Measurements from ENCODE around the gene SH3GLB2. TPM values are rescaled to one million over a fixed set of nuclear protein-coding genes. Genes with fewer than 3 reads are reported as not detected.

The SH3GLB2 gene
- total RNA-seq: 52.7 TPM

DNA sequence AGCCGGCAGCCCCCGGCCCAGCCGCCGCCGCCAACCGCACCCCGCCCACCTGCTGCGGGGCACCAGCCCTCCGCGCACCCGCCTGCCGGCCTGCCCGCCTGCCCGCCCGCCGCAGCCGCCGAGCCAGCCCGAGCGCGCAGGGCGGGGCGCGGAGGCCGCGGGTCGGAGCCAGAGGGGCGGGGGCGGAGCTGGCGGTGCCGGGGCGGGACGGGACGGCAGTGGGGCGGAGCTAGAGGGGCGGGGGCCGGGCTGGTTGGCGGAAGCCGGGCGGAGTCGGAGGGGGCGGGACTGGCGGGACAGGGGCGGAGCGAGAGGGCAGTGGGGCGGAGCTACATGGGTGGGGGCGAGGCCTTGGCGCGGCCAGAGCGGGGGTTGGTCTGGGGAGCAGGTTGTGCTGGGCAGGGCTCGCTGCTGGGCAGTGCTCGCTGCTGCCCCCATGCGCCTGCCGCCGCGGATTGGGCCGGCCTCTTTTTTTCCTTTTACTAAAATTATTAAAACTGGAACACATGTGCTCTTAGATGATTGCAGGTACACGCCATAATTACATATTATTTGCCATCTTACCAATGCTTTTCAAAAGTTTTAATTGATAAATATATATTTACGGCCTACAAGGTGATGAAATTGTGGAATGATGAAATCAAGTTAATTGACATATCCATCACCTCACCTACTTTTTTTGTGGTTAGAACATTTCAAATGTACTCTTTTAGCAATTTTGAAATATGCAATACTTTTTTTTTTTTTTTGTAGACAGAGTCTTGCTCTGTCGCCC lies at the start of gene SH3GLB2:
SH3GLB2 (minus strand) TSS at position 140 of the 775 bp plus-strand sequence. CDS start 177 bp downstream, outside the sequence.

DNA sequence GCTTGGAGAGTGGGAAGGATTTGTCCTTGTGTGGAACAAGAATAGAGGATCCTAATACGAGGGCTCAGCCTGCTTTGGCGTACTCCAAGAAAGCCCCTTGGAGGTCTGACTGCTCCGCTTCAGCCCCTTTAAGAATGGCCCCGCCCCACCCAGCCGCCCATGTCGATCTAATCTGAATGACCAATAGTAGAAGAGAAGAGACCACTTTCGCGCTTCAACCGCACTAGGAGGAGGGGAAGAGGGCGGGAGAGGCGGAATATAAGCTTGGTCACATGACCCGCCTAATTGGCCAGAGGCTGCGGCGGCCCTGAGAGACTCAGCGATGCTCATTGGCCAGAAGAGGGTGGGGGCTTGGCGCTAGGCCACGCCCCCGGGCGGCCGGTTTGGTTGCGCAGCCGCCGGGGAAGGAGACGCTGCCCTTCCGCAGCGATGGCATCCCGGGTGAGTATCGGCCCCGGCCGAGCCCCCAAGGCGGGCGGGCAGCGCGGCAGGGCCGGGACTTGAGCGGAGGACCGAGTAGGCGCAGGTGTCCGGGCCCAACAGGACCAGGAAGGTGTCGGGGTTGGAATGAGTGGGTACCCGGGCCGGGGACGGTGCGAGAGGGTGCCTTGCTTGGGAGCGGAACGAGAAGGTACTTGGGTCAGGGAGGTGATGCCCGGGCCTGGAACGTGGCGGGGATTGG lies 8.3 kb upstream of the SH3GLB2 start, which contains the start of gene MIGA2:
MIGA2 (plus strand) TSS at position 386 of the 682 bp plus-strand sequence. CDS start 3,969 bp downstream, outside the sequence.

Other genes starting within 250 kb of the SH3GLB2 start
- gene TBC1D13, start 241.1 kb downstream of the SH3GLB2 start, total RNA-seq: 16.0 TPM
- gene ENDOG, start 209.8 kb downstream of the SH3GLB2 start, total RNA-seq: 15.3 TPM
- 28.3 TPM for gene SPOUT1, start 198.5 kb downstream of the SH3GLB2 start, total RNA-seq
- 13.0 TPM for gene KYAT1, start 146.4 kb downstream of the SH3GLB2 start, total RNA-seq
- 36.3 TPM for gene LRRC8A, start 146.2 kb downstream of the SH3GLB2 start, total RNA-seq
- gene PHYHD1, start 107.3 kb downstream of the SH3GLB2 start, total RNA-seq: 19.4 TPM
- gene DOLK, start 80.7 kb downstream of the SH3GLB2 start, total RNA-seq: 14.2 TPM
- gene NUP188, start 80.6 kb downstream of the SH3GLB2 start, total RNA-seq: 92.9 TPM
- gene MIGA2, start 8.3 kb upstream of the SH3GLB2 start, total RNA-seq: 36.0 TPM
- gene DOLPP1, start 52.8 kb upstream of the SH3GLB2 start, total RNA-seq: 8.9 TPM
- gene CRAT, start 82.5 kb upstream of the SH3GLB2 start, total RNA-seq: 23.3 TPM
- 64.9 TPM for gene PTPA, start 83.1 kb upstream of the SH3GLB2 start, total RNA-seq
- 11.9 TPM for gene IER5L, start 149.9 kb upstream of the SH3GLB2 start, total RNA-seq